ENCODE measurements around the gene ACTR10.

The ACTR10 gene

DNA sequence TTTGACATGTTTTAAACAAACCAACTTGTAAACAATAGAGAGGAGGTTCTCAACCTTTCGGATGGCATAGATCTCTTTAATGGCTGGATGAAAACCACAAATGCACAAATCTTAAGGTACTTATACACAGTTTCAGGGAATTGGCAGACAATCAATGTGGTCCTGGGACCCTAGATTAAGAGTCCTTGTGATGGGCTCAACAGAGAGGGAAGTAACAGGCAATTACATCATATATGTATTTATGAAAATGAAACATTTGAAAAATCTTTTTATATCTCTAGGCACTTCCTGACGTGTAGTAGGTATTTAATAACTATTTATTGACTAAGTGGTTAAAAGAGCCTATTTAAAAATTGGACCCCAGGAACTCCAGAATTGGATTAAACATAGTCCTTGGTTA, 897 bp downstream of the ACTR10 start:
- DNase-seq (ENCODE audit: low read depth in 1 of 2, low spot score in 1 of 2): no peak
- Histone ChIP-seq H3K27me3 (ENCODE audit: insufficient read depth, poor library complexity, severe bottlenecking) (peaks cover 2% of the 10 kb centered on the region), H3K4me3 (replicated peaks; ENCODE audit: insufficient read depth, low read length) (peak overlapping the region; percentile 97), H3K27ac (replicated peaks) (peak overlapping the region; percentile 84)
- TF ChIP-seq, protein P1, sequence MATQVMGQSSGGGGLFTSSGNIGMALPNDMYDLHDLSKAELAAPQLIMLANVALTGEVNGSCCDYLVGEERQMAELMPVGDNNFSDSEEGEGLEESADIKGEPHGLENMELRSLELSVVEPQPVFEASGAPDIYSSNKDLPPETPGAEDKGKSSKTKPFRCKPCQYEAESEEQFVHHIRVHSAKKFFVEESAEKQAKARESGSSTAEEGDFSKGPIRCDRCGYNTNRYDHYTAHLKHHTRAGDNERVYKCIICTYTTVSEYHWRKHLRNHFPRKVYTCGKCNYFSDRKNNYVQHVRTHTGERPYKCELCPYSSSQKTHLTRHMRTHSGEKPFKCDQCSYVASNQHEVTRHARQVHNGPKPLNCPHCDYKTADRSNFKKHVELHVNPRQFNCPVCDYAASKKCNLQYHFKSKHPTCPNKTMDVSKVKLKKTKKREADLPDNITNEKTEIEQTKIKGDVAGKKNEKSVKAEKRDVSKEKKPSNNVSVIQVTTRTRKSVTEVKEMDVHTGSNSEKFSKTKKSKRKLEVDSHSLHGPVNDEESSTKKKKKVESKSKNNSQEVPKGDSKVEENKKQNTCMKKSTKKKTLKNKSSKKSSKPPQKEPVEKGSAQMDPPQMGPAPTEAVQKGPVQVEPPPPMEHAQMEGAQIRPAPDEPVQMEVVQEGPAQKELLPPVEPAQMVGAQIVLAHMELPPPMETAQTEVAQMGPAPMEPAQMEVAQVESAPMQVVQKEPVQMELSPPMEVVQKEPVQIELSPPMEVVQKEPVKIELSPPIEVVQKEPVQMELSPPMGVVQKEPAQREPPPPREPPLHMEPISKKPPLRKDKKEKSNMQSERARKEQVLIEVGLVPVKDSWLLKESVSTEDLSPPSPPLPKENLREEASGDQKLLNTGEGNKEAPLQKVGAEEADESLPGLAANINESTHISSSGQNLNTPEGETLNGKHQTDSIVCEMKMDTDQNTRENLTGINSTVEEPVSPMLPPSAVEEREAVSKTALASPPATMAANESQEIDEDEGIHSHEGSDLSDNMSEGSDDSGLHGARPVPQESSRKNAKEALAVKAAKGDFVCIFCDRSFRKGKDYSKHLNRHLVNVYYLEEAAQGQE (IDR thresholded peaks at IDR 0.05; ENCODE audit: insufficient replicate concordance, low read depth): no peak
- TF ChIP-seq CTCF (IDR thresholded peaks at IDR 0.05; ENCODE audit: insufficient read depth, low read length) (no peak), SPI1 (IDR thresholded peaks at IDR 0.05; ENCODE audit: borderline replicate concordance, low read depth) (no peak), POLR2AphosphoS5 (IDR thresholded peaks at IDR 0.05; ENCODE audit: low read depth) (no peak), GABPA (IDR thresholded peaks at IDR 0.05; ENCODE audit: low read depth) (no peak)

DNA sequence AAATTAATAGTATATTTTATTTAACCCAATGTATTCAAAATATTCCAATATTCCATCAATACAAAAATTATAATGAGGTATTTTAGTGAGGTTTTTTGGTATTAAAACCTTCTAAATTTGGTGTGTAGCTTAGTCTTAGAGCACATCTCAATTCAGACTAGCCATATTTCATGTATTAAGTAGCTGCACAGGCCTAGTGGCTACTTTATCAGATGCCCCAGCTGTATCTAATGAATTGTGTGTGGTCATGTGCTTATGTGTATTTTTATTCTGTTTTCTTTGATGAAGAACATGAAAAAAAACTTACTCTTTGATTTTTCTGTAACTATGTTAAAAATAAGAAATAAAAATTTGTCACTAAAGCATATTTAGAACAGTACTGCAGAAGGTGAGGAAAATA, 13.2 kb downstream of the ACTR10 start:
- no peak overlapping the region for H3K27ac ChIP-seq (replicated peaks)
- no peak for DNase-seq (ENCODE audit: low read depth in 1 of 2, low spot score in 1 of 2)
- H3K27me3 ChIP-seq (ENCODE audit: insufficient read depth, poor library complexity, severe bottlenecking): no peaks in the 10 kb centered on the region
- no peak overlapping the region for H3K4me3 ChIP-seq (replicated peaks; ENCODE audit: insufficient read depth, low read length)
- TF ChIP-seq SPI1 (IDR thresholded peaks at IDR 0.05; ENCODE audit: borderline replicate concordance, low read depth): no peak
- TF ChIP-seq, protein P1 (IDR thresholded peaks at IDR 0.05; ENCODE audit: insufficient replicate concordance, low read depth): no peak
- no peak for TF ChIP-seq POLR2AphosphoS5 (IDR thresholded peaks at IDR 0.05; ENCODE audit: low read depth)
- TF ChIP-seq CTCF (IDR thresholded peaks at IDR 0.05; ENCODE audit: insufficient read depth, low read length): no peak
- no peak for TF ChIP-seq GABPA (IDR thresholded peaks at IDR 0.05; ENCODE audit: low read depth)

GRCh38 chr14:58215191-58215914, 15.4 kb downstream of the ACTR10 start:
- H3K27me3 ChIP-seq (ENCODE audit: insufficient read depth, poor library complexity, severe bottlenecking): no peaks in the 10 kb centered on the region
- DNase-seq (ENCODE audit: low read depth in 1 of 2, low spot score in 1 of 2): no peak
- no peak overlapping the region for H3K4me3 ChIP-seq (replicated peaks; ENCODE audit: insufficient read depth, low read length)
- no peak overlapping the region for H3K27ac ChIP-seq (replicated peaks)
- TF ChIP-seq, protein P1 (IDR thresholded peaks at IDR 0.05; ENCODE audit: insufficient replicate concordance, low read depth): no peak
- TF ChIP-seq CTCF (IDR thresholded peaks at IDR 0.05; ENCODE audit: insufficient read depth, low read length): no peak
